Measurements from ENCODE around the gene KIF6. TPM values are rescaled to one million over a fixed set of nuclear protein-coding genes. Genes with fewer than 3 reads are reported as not detected.

The KIF6 gene
- total and polyA plus RNA-seq, 4 donors: 2.0 to 4.8 (median 2.9) TPM

DNA sequence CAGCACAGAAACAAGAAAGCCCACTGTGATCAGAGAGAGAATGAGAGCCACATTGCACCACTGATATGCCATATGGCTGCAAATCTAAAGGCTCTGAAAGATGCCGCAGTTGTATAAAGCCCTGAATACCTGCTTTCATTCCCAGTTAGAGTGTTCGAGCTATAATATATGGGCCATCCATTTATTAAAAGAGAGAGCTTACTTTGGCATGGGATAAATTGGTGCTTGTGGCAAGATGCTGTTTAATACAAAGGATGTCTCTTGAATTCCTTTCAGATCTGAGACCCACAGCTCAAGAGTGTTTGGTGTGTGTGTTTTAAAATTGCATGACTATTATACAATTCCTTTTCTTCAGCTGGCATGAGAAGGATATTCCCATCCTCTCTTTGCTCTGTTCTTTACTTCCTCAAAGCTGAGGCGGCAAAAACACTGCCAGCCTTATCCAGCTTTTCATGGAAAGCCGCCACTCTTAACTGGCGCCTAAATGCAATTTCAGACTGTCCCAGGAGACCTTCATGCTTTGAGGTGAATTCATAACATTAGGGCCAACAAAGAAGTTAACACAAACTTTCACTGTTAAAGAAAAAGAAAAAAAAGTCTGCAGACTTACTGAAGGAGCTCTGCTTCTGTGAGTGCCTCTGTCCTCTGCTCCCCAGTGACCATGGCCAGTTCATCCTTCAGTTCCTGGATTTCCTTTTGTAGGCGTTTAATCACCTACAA, 147.6 kb downstream of the KIF6 start:
- Histone ChIP-seq H3K36me3 (ENCODE audit: control insufficient read depth, insufficient read depth, low read length) (no peaks in the 10 kb centered on the region), H3K27ac (ENCODE audit: low read depth, low read length) (peak overlapping the region; percentile 19), H3K9me3 (ENCODE audit: control insufficient read depth, insufficient read depth, low read length) (no peaks in the 10 kb centered on the region), H3K4me1 (ENCODE audit: control insufficient read depth, insufficient read depth, low read length) (no peaks in the 10 kb centered on the region), H3K27me3 (ENCODE audit: control insufficient read depth, insufficient read depth, low read length) (no peaks in the 10 kb centered on the region), H3K4me3 (ENCODE audit: low read depth, low read length) (no peak overlapping the region)
- WGBS (ENCODE audit: insufficient coverage): 7% methylated on average over 3 of the region's 6 CpGs
- DNase-seq (ENCODE audit: low read depth in 4 of 6, low spot score in 6 of 6): peak; percentile 31 to 89 (median 59)

DNA sequence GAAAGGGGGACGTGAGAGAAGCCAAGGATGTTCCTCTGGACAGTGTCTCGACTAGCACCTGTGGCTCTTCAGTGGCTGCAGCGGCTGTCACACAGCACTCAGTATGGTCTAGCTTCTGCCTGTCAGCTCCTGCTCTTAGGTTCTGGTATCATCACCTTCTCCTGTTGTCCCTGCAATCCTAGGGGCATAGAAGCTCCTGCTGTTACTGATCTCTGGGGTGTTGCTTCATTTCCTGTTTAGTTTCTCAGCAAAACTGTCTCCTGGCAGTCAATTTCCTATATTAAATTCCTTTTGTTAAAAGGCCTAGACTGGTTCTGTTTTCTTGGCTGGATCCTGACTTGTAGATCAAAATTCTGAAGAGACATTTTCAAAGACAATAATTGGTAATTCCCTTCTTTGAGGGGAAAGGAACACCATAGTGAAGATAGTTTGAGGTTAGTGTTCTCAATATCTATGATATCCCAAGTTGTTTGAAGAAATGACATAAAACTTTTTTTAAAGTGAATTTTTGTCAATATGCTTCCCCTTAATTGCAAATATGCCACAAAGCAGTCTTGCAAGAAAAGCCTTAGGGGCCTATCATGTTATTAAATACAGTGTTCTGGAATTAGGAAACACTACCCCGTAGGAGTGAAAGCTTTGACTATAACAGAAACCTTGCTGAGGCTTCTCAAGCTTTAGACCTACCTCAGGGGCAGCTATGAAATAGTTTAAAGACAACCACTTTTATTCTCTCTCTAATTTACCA, 148.5 kb downstream of the KIF6 start:
- Histone ChIP-seq H3K27me3 (ENCODE audit: control insufficient read depth, insufficient read depth, low read length) (no peaks in the 10 kb centered on the region), H3K27ac (ENCODE audit: low read depth, low read length) (peak overlapping the region; percentile 19), H3K4me1 (ENCODE audit: control insufficient read depth, insufficient read depth, low read length) (no peaks in the 10 kb centered on the region), H3K9me3 (ENCODE audit: control insufficient read depth, insufficient read depth, low read length) (no peaks in the 10 kb centered on the region), H3K36me3 (ENCODE audit: control insufficient read depth, insufficient read depth, low read length) (no peaks in the 10 kb centered on the region), H3K4me3 (ENCODE audit: low read depth, low read length) (no peak overlapping the region)
- DNase-seq (ENCODE audit: low read depth in 4 of 6, low spot score in 6 of 6): no peak
- WGBS (ENCODE audit: insufficient coverage): 69% methylated on average over 3 of the region's 4 CpGs

DNA sequence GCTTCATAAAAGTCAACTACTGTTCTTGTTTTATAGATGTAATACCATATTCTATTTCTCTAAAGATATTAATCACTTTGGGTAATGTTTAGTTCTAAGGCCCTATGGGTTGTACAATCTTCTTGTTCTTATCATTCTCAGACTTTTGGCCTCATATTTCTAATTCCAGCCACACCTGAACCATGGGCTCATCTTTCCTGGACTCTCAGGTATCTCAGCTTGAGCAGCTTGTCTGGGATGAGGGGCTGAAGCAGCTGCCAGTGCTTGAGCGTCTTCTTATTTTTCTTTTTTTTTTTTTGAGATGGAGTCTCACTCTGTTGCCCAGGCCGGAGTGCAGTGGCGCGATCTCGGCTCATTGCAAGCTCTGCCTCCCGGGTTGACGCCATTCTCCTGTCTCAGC, 150.2 kb downstream of the KIF6 start:
- no CpG with 5 or more reads among the region's 7 CpGs for WGBS (ENCODE audit: insufficient coverage)
- H3K4me3 ChIP-seq (ENCODE audit: low read depth, low read length): no peak overlapping the region
- no peak for DNase-seq (ENCODE audit: low read depth in 4 of 6, low spot score in 6 of 6)
- H3K36me3 ChIP-seq (ENCODE audit: control insufficient read depth, insufficient read depth, low read length): no peaks in the 10 kb centered on the region
- H3K27me3 ChIP-seq (ENCODE audit: control insufficient read depth, insufficient read depth, low read length): no peaks in the 10 kb centered on the region
- H3K4me1 ChIP-seq (ENCODE audit: control insufficient read depth, insufficient read depth, low read length): no peaks in the 10 kb centered on the region
- H3K27ac ChIP-seq (ENCODE audit: low read depth, low read length): no peak overlapping the region
- no peaks in the 10 kb centered on the region for H3K9me3 ChIP-seq (ENCODE audit: control insufficient read depth, insufficient read depth, low read length)

DNA sequence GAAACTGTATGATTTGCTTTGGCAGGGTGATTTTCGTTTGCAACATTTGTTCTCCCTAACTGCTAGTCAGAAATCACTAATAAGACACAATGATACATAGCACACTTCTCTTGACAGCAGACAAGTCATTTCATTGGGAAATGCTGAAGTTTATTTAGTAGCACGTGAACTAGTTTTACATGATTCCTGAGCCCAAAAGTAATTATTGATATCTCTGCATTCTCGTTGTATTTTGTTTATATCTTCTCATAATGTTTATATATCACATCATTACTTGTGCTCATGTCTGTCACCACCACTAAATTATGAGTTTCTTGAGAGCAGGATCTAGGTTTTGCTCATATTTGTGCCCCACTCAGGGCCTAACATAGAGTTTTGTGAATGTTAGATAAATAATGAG, 151.7 kb downstream of the KIF6 start:
- Histone ChIP-seq H3K9me3 (ENCODE audit: control insufficient read depth, insufficient read depth, low read length) (no peaks in the 10 kb centered on the region), H3K27ac (ENCODE audit: low read depth, low read length) (no peak overlapping the region), H3K36me3 (ENCODE audit: control insufficient read depth, insufficient read depth, low read length) (no peaks in the 10 kb centered on the region), H3K27me3 (ENCODE audit: control insufficient read depth, insufficient read depth, low read length) (no peaks in the 10 kb centered on the region), H3K4me3 (ENCODE audit: low read depth, low read length) (no peak overlapping the region), H3K4me1 (ENCODE audit: control insufficient read depth, insufficient read depth, low read length) (no peaks in the 10 kb centered on the region)
- WGBS (ENCODE audit: insufficient coverage): no CpG with 5 or more reads among the region's 3 CpGs
- DNase-seq (ENCODE audit: low read depth in 4 of 6, low spot score in 6 of 6): peak in 1 of 6 donors; percentile 6

DNA sequence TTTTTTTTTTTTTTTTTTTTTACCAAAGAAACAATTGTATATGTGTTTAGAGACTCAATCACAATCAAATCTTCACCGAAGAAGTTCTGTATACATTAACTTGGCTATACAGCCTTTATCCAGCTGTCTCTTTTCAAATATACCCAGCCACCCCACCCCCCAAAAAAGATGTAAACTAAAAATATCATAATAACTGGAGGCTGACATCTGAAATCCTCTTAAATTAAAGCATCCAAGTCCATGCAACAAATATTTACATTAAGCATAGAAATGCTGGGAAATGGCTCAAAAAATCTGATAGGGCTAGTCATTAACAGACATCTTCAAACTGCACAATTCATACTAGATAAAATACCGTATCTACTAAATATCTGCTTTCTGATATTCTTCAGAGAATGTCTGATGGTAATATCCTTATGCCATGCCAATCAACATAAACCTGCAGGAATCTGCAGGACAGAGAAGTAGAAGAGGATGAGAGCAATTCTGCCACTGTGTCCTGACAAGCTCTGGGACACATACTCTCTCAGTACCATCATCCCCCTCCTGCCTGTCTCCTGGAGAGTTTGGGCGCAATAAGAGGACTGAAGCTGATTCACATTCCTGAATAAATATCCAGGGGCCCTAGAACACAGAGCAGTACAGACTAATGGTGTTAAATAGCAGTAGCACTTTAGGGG, 152.4 kb downstream of the KIF6 start:
- DNase-seq (ENCODE audit: low read depth in 4 of 6, low spot score in 6 of 6): no peak
- no peaks in the 10 kb centered on the region for H3K9me3 ChIP-seq (ENCODE audit: control insufficient read depth, insufficient read depth, low read length)
- no peaks in the 10 kb centered on the region for H3K36me3 ChIP-seq (ENCODE audit: control insufficient read depth, insufficient read depth, low read length)
- H3K4me1 ChIP-seq (ENCODE audit: control insufficient read depth, insufficient read depth, low read length): no peaks in the 10 kb centered on the region
- no CpG with 5 or more reads among the region's 3 CpGs for WGBS (ENCODE audit: insufficient coverage)
- no peak overlapping the region for H3K4me3 ChIP-seq (ENCODE audit: low read depth, low read length)
- H3K27me3 ChIP-seq (ENCODE audit: control insufficient read depth, insufficient read depth, low read length): no peaks in the 10 kb centered on the region
- no peak overlapping the region for H3K27ac ChIP-seq (ENCODE audit: low read depth, low read length)

DNA sequence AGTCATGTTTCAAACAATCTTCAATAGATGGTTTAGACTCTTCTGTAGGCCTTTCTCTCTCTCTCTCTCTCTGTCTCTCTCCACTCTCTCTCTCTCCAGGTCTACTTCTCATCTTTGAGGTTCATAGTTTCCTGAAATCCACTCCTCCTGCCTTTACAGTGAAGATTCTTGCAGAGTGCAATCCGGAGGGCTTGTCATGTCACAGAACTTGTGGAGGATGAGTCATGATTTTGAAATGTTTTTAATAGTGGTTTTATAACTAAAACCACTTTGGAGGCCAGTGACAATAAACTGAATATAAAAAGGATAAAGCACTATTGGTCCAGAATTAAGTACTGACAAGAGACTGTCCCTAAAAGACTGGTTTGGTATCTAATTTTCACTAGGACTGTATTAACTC, 156.3 kb downstream of the KIF6 start:
- H3K4me3 ChIP-seq (ENCODE audit: low read depth, low read length): no peak overlapping the region
- DNase-seq (ENCODE audit: low read depth in 4 of 6, low spot score in 6 of 6): no peak
- no peaks in the 10 kb centered on the region for H3K27me3 ChIP-seq (ENCODE audit: control insufficient read depth, insufficient read depth, low read length)
- WGBS (ENCODE audit: insufficient coverage): no CpG with 5 or more reads among the region's 1 CpG
- no peaks in the 10 kb centered on the region for H3K9me3 ChIP-seq (ENCODE audit: control insufficient read depth, insufficient read depth, low read length)
- no peaks in the 10 kb centered on the region for H3K36me3 ChIP-seq (ENCODE audit: control insufficient read depth, insufficient read depth, low read length)
- H3K27ac ChIP-seq (ENCODE audit: low read depth, low read length): no peak overlapping the region
- no peaks in the 10 kb centered on the region for H3K4me1 ChIP-seq (ENCODE audit: control insufficient read depth, insufficient read depth, low read length)

DNA sequence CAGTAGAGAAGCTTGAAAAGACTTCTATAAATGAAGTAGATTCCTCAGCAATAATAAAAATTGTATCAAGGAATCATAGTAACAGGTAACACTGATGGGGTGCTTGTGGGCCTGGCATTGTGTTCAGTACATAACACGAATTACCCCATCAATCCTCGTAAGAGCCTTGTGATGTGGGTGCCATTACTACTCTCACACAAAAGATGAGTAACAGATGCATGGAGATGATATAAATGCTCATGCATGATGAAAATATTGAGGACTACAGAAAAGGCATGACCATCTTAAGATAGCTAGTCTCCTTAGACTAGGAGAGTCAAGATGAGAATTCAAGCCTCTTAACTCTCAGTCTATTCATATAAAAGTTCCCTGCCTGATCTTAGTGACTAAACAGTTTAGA, 158.1 kb downstream of the KIF6 start:
- no peak for DNase-seq (ENCODE audit: low read depth in 4 of 6, low spot score in 6 of 6)
- no CpG with 5 or more reads among the region's 2 CpGs for WGBS (ENCODE audit: insufficient coverage)
- no peaks in the 10 kb centered on the region for H3K36me3 ChIP-seq (ENCODE audit: control insufficient read depth, insufficient read depth, low read length)
- H3K9me3 ChIP-seq (ENCODE audit: control insufficient read depth, insufficient read depth, low read length): no peaks in the 10 kb centered on the region
- H3K4me1 ChIP-seq (ENCODE audit: control insufficient read depth, insufficient read depth, low read length): no peaks in the 10 kb centered on the region
- H3K4me3 ChIP-seq (ENCODE audit: low read depth, low read length): no peak overlapping the region
- no peak overlapping the region for H3K27ac ChIP-seq (ENCODE audit: low read depth, low read length)
- H3K27me3 ChIP-seq (ENCODE audit: control insufficient read depth, insufficient read depth, low read length): no peaks in the 10 kb centered on the region

DNA sequence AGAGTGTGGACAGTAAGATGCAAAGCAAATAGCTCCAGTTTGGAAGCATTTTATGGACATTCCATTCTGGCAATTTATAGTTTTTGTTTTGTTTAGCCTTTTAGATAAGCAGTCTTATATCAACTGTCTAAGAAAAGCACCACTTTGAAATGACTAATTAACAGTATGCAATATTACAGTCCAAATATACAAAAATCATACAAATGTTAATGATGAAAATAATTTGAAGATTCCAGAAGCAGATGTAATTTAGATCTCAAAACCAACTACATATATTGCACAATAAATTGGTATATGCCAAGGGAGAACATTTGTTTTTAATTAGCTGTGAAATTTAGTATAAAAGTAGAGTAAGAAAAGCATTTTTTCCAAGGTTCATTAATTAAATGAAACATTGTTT, 158.8 kb downstream of the KIF6 start:
- Histone ChIP-seq H3K36me3 (ENCODE audit: control insufficient read depth, insufficient read depth, low read length) (no peaks in the 10 kb centered on the region), H3K27ac (ENCODE audit: low read depth, low read length) (no peak overlapping the region), H3K9me3 (ENCODE audit: control insufficient read depth, insufficient read depth, low read length) (no peaks in the 10 kb centered on the region), H3K4me1 (ENCODE audit: control insufficient read depth, insufficient read depth, low read length) (no peaks in the 10 kb centered on the region), H3K27me3 (ENCODE audit: control insufficient read depth, insufficient read depth, low read length) (no peaks in the 10 kb centered on the region), H3K4me3 (ENCODE audit: low read depth, low read length) (no peak overlapping the region)
- DNase-seq (ENCODE audit: low read depth in 4 of 6, low spot score in 6 of 6): peak in 1 of 6 donors; percentile 8

DNA sequence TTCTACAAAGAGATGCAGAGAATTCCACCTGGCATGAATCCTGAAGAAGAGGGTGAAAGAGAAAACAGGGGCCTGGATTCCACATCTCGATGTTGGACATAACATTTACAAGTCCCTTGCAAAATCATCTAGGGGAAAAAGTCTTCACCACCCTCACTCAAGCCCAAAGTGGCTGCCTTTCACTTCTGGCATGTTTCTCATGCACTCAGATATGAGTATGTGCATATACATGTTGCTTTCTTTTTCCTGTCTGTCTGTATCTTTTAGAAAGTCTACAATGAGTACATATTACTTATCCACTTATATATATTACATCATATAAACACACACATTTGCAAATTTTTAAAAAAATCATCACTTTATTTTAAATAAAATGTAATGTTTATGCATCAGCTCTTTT, 159.3 kb downstream of the KIF6 start:
- H3K4me1 ChIP-seq (ENCODE audit: control insufficient read depth, insufficient read depth, low read length): no peaks in the 10 kb centered on the region
- no peaks in the 10 kb centered on the region for H3K9me3 ChIP-seq (ENCODE audit: control insufficient read depth, insufficient read depth, low read length)
- no CpG with 5 or more reads among the region's 1 CpG for WGBS (ENCODE audit: insufficient coverage)
- H3K36me3 ChIP-seq (ENCODE audit: control insufficient read depth, insufficient read depth, low read length): no peaks in the 10 kb centered on the region
- H3K27ac ChIP-seq (ENCODE audit: low read depth, low read length): no peak overlapping the region
- H3K4me3 ChIP-seq (ENCODE audit: low read depth, low read length): no peak overlapping the region
- H3K27me3 ChIP-seq (ENCODE audit: control insufficient read depth, insufficient read depth, low read length): no peaks in the 10 kb centered on the region
- no peak for DNase-seq (ENCODE audit: low read depth in 4 of 6, low spot score in 6 of 6)
